ENCODE measurements around the gene RPS28.
"Not testable (repeated sequence)": the region's sequence is repeated elsewhere in the genome, so short reads cannot be mapped to it uniquely, and the experiment has no call there.

The RPS28 gene

GRCh38 chr19:8320564-8321066, 681 bp upstream of the RPS28 start:
- DNase-seq (ENCODE audit: low read depth) = no peak

GRCh38 chr19:8321986-8322637, 816 bp downstream of the RPS28 start:
- DNase-seq (ENCODE audit: low read depth) = no peak

GRCh38 chr19:8322638-8322997, 1.3 kb downstream of the RPS28 start:
- no peak for DNase-seq (ENCODE audit: low read depth)

GRCh38 chr19:8323781-8324185, 2.5 kb downstream of the RPS28 start:
- DNase-seq (ENCODE audit: low read depth) = no peak

- DNase-seq (ENCODE audit: low read depth) = no peak
Measured at GRCh38 chr19:8324186-8325050, 3.1 kb downstream of the RPS28 start.

- DNase-seq (ENCODE audit: low read depth) = no peak
Measured at GRCh38 chr19:8325454-8325853, 4.2 kb downstream of the RPS28 start.

GRCh38 chr19:8329996-8330395, 8.7 kb downstream of the RPS28 start:
- no peak for DNase-seq (ENCODE audit: low read depth)

GRCh38 chr19:8331263-8331845, 10.1 kb downstream of the RPS28 start:
- no peak for DNase-seq (ENCODE audit: low read depth)

GRCh38 chr19:8332976-8333766, 11.9 kb downstream of the RPS28 start:
- no peak for DNase-seq (ENCODE audit: low read depth)

- DNase-seq (ENCODE audit: low read depth) = no peak
Measured at GRCh38 chr19:8333767-8334457, 12.6 kb downstream of the RPS28 start.

- DNase-seq (ENCODE audit: low read depth) = no peak
Measured at GRCh38 chr19:8334458-8335342, 13.4 kb downstream of the RPS28 start.

- DNase-seq (ENCODE audit: low read depth) = no peak
Measured at GRCh38 chr19:8335343-8336071, 14.2 kb downstream of the RPS28 start.

GRCh38 chr19:8336072-8336569, 14.8 kb downstream of the RPS28 start:
- no peak for DNase-seq (ENCODE audit: low read depth)

- no peak for DNase-seq (ENCODE audit: low read depth)
Measured at GRCh38 chr19:8336660-8337059, 15.4 kb downstream of the RPS28 start.

- DNase-seq (ENCODE audit: low read depth) = no peak
Measured at GRCh38 chr19:8337728-8338127, 16.4 kb downstream of the RPS28 start.

GRCh38 chr19:8338835-8339234, 17.5 kb downstream of the RPS28 start:
- no peak for DNase-seq (ENCODE audit: low read depth)

GRCh38 chr19:8340341-8341096, 19.2 kb downstream of the RPS28 start:
- DNase-seq (ENCODE audit: low read depth) = no peak

GRCh38 chr19:8341504-8341903, 20.2 kb downstream of the RPS28 start:
- not testable (repeated sequence) for DNase-seq (ENCODE audit: low read depth)

- DNase-seq (ENCODE audit: low read depth) = no peak
Measured at GRCh38 chr19:8342316-8342683, 21.0 kb downstream of the RPS28 start.

Measured in fibroblast of the conjunctiva (primary cell).